ENCODE data around the gene ELOVL6.

DNA sequence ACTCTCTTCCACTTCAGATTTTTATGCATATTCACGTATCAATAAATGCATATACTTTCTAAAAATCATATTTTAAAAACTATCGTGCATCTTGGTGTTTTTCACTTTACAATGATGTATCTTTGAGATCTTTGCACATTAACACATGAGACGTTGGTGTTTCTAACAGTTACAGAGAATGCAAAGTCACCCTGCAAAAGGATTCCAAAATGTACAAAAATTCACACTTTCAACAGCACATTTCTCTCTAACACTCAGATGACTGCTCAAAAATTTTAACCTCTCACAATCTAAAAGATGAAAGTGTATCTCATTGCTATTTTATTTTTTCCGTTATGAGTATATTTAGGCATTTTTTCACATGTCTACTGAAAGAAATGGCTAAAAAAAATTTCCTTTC is 38.9 kb downstream of the ELOVL6 start:
- TF ChIP-seq, protein P1, sequence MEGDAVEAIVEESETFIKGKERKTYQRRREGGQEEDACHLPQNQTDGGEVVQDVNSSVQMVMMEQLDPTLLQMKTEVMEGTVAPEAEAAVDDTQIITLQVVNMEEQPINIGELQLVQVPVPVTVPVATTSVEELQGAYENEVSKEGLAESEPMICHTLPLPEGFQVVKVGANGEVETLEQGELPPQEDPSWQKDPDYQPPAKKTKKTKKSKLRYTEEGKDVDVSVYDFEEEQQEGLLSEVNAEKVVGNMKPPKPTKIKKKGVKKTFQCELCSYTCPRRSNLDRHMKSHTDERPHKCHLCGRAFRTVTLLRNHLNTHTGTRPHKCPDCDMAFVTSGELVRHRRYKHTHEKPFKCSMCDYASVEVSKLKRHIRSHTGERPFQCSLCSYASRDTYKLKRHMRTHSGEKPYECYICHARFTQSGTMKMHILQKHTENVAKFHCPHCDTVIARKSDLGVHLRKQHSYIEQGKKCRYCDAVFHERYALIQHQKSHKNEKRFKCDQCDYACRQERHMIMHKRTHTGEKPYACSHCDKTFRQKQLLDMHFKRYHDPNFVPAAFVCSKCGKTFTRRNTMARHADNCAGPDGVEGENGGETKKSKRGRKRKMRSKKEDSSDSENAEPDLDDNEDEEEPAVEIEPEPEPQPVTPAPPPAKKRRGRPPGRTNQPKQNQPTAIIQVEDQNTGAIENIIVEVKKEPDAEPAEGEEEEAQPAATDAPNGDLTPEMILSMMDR (IDR thresholded peaks at IDR 0.05; ENCODE audit: insufficient read depth, low read depth, low read length): no peak
- TF ChIP-seq EZH2 (IDR thresholded peaks at IDR 0.05; ENCODE audit: insufficient read depth, low read length): no peak
